Epithelial cell of proximal tubule (primary cell): ENCODE measurements around the gene TMEM209. TPM values are rescaled to one million over a fixed set of nuclear protein-coding genes. Genes with fewer than 3 reads are reported as not detected.

Experiments used
- DNase-seq: peaks from one replicate; pipeline ENCODE4 v3.0.0-alpha.2; 2011; ENCODE audit warnings: low read depth
- H3K4me3 ChIP-seq: 2 replicates; pipeline ENCODE4 v1.5.1; 2011; ENCODE audit warnings: low read depth, mild to moderate bottlenecking, low read length
- CTCF ChIP-seq: conservative IDR thresholded peaks from 2 replicates; pipeline ENCODE4 v1.5.1; 2012; ENCODE audit warnings: low read depth, mild to moderate bottlenecking, low read length
- total RNA-seq: library from RNA; depleted of rRNA; stranded (reverse); fragments of >200 nt; gene quantifications from 2 replicates; pipeline ENCODE4 v1.2.3, GENCODE V29; 2015

TMEM209 gene
- total RNA-seq, 1 donor from 2014 or later = 9.3 TPM

DNA sequence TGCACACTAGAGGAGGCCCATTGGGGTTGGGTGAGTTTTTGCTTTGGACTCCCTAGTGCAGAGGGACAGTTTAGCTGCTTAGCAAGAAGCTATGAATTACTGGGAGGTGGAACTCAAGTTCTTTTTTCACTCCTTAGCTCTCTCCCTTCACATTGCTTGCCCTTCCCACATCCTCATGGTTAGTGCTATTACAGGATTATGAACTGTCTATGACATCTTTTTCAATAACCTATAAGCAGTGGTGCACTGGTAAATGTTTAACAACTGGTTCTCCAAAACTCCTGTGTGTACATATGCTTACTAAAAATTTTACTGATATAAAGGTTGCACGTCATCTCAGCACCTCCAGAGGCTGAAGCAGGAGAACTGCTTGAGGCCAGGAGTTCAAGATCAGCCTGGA, 8.6 kb upstream of the TMEM209 start:
- no peak for TF ChIP-seq CTCF

DNA sequence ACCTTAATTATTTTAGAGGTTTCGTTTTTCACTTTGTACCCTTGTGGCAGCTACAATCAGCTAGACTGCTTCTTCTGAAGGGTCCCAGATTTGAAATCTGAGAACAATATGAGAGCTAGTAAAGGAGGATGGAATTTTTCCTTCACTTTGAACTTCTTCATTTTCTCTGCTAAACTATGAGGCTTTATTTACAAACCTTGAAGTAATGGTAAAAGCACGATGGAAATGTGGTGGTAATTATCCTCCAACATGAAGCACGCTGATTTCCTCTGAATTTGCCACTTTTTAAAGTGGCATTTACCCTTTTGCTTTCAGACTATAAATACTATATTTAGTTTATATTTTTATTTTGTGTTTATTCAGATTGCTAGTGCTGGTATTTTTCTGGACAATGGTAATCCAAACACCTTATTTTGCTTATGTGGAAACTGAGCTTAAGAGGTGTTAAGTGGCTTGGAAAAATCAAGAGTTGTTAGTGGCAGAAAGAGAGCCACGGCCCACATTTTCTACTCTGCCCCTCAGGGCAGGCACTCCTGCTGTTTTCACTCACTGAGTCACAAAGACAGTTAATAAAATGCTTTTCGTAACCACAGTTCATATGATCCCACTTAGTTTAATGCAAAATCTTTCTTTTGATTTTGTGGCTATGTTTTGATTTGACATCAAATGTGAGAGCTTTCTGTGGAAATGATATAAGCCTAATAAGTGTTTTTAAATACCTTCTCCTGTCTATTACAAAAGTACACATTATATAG, 5.2 kb upstream of the TMEM209 start:
- H3K4me3 ChIP-seq = no peak overlapping the region
- DNase-seq = no peak
- TF ChIP-seq CTCF = no peak

More for the DNA sequence above, 8.6 kb upstream of the TMEM209 start:
- no peak overlapping the region for H3K4me3 ChIP-seq
- no peak for DNase-seq

- no peak for DNase-seq
- TF ChIP-seq CTCF = no peak
- no peak overlapping the region for H3K4me3 ChIP-seq
Observed at GRCh38 chr7:130208516-130208915, 3.3 kb upstream of the TMEM209 start.

- no peak for TF ChIP-seq CTCF
- no peak for DNase-seq
- H3K4me3 ChIP-seq = no peak within 1 kb of the TSS
Observed at GRCh38 chr7:130207642-130208041, 2.4 kb upstream of the TMEM209 start, which contains the start of gene SSMEM1. Gene SSMEM1, plus strand, starts transcription at chr7:130207860. Its CDS starts 51 bp downstream, at chr7:130207911.

GRCh38 chr7:130207033-130207432, 1.8 kb upstream of the TMEM209 start:
- no peak overlapping the region for H3K4me3 ChIP-seq
- no peak for TF ChIP-seq CTCF
- no peak for DNase-seq

- no peak for TF ChIP-seq CTCF
- DNase-seq = no peak
- H3K4me3 ChIP-seq = no peak overlapping the region
Observed at GRCh38 chr7:130201796-130202195, 3.4 kb downstream of the TMEM209 start.

GRCh38 chr7:130197094-130197493, 8.1 kb downstream of the TMEM209 start:
- no peak overlapping the region for H3K4me3 ChIP-seq
- no peak for TF ChIP-seq CTCF
- no peak for DNase-seq
